Measurements from ENCODE around the gene KRTAP10-11. TPM values are rescaled to one million over a fixed set of nuclear protein-coding genes. Genes with fewer than 3 reads are reported as not detected.

The KRTAP10-11 gene
- total RNA-seq, 2 experiments from 2014 or later = not detected

DNA sequence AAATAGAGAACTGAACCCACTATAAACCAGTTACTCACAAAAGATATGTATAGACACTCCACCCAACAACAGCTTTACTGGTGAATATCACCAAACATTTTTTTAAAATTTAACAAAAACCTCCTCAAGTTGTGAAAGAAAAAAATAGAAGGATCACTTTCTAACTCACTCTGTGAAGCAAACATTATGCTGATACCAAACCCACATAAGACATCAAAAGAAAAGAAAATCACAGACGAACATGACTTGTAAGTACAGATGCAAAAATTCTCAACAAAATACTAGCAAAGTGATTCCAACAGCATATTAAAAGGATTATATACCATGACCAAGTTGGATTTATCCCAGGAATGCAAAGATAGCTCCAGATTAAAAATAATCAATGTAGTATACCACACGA, 45.5 kb downstream of the KRTAP10-11 start:
- ChIA-PET POLR2A (no interaction called here), CTCF (no interaction called here)

DNA sequence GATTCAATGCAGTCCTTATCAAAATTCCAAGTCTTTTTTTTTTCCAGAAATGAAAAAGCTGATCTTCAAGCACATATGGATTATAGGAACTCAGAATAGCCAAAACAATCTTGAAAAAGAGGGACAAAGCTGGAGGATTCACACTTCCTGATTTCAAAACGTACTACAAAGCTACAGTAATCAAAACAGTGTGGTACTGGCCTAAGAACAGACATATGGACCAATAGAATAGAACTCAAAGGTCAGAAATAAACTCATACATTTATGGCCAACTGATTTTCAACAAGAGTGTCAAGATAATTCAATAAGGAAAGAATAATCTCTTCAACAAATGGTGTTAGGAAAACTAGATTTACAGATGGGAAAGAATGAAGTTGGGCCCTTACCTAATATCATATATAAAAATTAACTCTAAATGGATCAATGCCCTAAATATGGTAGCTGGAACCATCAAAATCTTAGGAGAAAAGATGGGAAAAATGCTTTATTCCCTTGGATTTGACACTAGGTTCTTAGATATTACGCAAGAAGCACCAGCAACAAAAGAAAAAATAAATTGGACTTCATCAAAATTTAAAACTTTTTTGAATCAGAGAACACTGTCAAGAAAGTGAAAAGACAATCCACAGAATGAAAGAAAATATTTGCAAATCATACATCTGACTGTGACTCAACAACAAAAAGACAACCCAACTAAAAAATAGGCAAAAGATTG, 46.7 kb downstream of the KRTAP10-11 start:
- ChIA-PET CTCF (no interaction called here), POLR2A (no interaction called here)

DNA sequence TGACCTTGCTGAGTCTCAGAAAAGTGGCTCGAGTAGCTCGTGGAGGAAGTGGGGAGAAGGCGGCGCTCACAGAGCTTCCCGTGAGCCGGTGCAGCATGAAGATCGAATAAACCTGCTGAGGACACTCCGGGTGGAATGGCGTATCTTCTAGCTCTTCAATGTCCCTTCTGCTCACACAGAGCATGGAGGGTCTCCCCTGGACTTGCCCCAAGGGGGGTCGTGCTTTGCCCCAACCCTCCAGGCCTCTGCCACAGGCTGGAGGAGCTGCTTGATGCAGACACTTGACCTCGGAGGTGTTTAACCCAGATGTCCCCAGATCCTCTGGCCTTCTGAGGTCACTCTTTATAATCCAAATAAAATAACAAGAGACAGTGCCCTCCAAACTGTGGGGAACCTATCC, 48.6 kb downstream of the KRTAP10-11 start:
- POLR2A ChIA-PET = no interaction called here
- CTCF ChIA-PET = no interaction called here

DNA sequence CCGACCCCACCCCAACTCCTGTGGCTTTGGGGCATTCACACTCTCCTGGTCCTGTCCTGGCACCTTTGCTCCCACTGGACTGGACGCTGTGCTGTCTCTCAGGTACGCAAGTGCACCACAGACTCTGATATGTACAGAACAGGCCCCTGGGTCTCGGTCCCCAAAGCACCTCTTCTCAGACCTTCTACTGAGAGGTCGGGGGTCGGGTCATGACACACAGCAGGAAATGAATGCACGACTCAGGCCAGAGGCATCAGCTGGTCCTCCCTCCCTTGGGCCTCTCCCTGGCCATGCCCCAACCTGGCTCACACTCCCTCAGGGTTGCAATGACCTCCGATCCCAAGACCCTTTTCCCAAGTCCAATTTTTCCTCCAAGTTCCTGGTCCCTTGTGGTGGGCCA, 49.0 kb downstream of the KRTAP10-11 start:
- ChIA-PET CTCF (no interaction called here), POLR2A (no interaction called here)

DNA sequence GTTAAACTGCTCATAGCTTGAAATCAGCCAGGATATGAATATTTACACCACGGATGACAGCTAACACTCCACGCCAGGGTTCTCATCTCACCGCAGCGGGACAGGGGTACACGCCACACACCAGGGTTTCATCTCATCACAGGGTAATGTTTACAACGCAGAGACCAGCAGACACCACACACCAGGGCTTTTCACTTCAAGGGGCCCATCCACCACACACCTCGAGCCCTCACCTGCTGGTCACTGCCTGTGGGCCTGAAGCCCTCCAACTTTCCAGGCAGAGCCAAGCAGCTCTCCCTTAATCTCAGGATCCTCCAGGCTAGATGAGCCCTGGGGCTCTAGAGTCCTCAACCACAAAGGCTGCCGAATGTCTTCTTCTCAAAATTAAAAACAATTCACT, 49.4 kb downstream of the KRTAP10-11 start:
- ChIA-PET CTCF (no interaction called here), POLR2A (no interaction called here)

DNA sequence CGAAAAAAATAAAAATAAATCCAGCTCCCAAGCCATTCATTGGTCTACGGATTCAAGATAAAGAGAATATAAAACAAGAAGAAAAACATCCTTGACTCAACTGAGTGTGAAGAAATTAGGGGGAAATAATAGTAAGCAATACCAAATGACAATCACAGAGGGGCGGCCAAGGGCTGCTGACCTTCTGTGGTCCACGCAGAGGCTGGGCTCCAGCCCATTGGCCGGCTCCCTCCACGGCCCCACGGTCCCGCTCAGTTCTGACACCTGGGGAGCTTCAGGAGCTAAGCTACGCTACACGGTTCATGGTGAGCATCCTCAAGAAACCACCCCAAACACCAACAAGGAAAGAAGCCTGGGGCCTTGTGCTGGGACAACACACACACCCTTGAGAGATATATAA, 50.4 kb downstream of the KRTAP10-11 start:
- ChIA-PET POLR2A (no interaction called here), CTCF (no interaction called here)

Other genes with a start within 250 kb of the KRTAP10-11 start
- 1 to 10 TPM; 1.0 TPM for gene LRRC3, start 190.9 kb upstream of the KRTAP10-11 start, total RNA-seq
- not detected for gene KRTAP10-1, start 106.2 kb upstream of the KRTAP10-11 start, total RNA-seq
- not detected for gene KRTAP10-2, start 94.9 kb upstream of the KRTAP10-11 start, total RNA-seq
- not detected for gene KRTAP10-3, start 87.6 kb upstream of the KRTAP10-11 start, total RNA-seq
- not detected for gene KRTAP10-4, start 72.7 kb upstream of the KRTAP10-11 start, total RNA-seq
- gene KRTAP10-5, start 65.8 kb upstream of the KRTAP10-11 start, total RNA-seq = not detected
- gene KRTAP10-6, start 53.9 kb upstream of the KRTAP10-11 start, total RNA-seq = not detected
- gene KRTAP10-7, start 45.8 kb upstream of the KRTAP10-11 start, total RNA-seq = not detected
- gene KRTAP10-8, start 34.3 kb upstream of the KRTAP10-11 start, total RNA-seq = not detected
- not detected for gene KRTAP10-9, start 19.3 kb upstream of the KRTAP10-11 start, total RNA-seq
- not detected for gene KRTAP10-10, start 9.1 kb upstream of the KRTAP10-11 start, total RNA-seq
- not detected for gene KRTAP12-4, start 8.2 kb downstream of the KRTAP10-11 start, total RNA-seq
- gene KRTAP12-3, start 11.5 kb downstream of the KRTAP10-11 start, total RNA-seq = not detected
- not detected for gene KRTAP12-2, start 20.5 kb downstream of the KRTAP10-11 start, total RNA-seq
- gene KRTAP12-1, start 35.7 kb downstream of the KRTAP10-11 start, total RNA-seq = not detected
- not detected for gene KRTAP10-12, start 50.8 kb downstream of the KRTAP10-11 start, total RNA-seq
- not detected for gene TSPEAR, start 65.2 kb downstream of the KRTAP10-11 start, total RNA-seq
- gene UBE2G2, start 155.4 kb downstream of the KRTAP10-11 start, total RNA-seq = 100 to 1,000 TPM; 119 to 121 TPM
- 10 to 100 TPM; 81.6 to 83.1 TPM for gene SUMO3, start 171.6 kb downstream of the KRTAP10-11 start, total RNA-seq
- gene PTTG1IP, start 227.3 kb downstream of the KRTAP10-11 start, total RNA-seq = 10 to 100 TPM; 42.3 to 45.3 TPM

Measured in activated CD8-positive, alpha-beta memory T cell treated with anti-CD3 and anti-CD28 coated beads for 36 hours (primary cell).